ENCODE results near the gene CEP112.
A peak's percentile ranks its signal among the peaks of the same experiment; 100 is the strongest.

CEP112 gene

GRCh38 chr17:66038125-66038524, 153.8 kb downstream of the CEP112 start:
- TF ChIP-seq CTCF (conservative IDR thresholded peaks at IDR 0.05) = no peak
- no peak for TF ChIP-seq ZFX (IDR thresholded peaks at IDR 0.05)

GRCh38 chr17:66037221-66037620, 154.7 kb downstream of the CEP112 start:
- no peak overlapping the region for H3K27ac ChIP-seq
- TF ChIP-seq CTCF (conservative IDR thresholded peaks at IDR 0.05) (no peak), ZFX (IDR thresholded peaks at IDR 0.05) (no peak)

More at GRCh38 chr17:66038125-66038524, 153.8 kb downstream of the CEP112 start:
- H3K27ac ChIP-seq = no peak overlapping the region

- no peak for TF ChIP-seq CTCF (conservative IDR thresholded peaks at IDR 0.05)
- H3K27ac ChIP-seq = no peak overlapping the region
These were observed 159.7 kb downstream of the CEP112 start for GRCh38 chr17:66032082-66032712.

GRCh38 chr17:66025551-66025950, 166.4 kb downstream of the CEP112 start:
- TF ChIP-seq CTCF (conservative IDR thresholded peaks at IDR 0.05) (no peak), ZFX (IDR thresholded peaks at IDR 0.05) (no peak)
- H3K27ac ChIP-seq = no peak overlapping the region

- no peak overlapping the region for H3K27ac ChIP-seq
- TF ChIP-seq ZFX (IDR thresholded peaks at IDR 0.05) = no peak
- peak; percentile 43 for TF ChIP-seq CTCF (conservative IDR thresholded peaks at IDR 0.05)
These were observed 170.2 kb downstream of the CEP112 start for GRCh38 chr17:66021757-66022156.

GRCh38 chr17:66018786-66019185, 173.1 kb downstream of the CEP112 start:
- TF ChIP-seq ZFX (IDR thresholded peaks at IDR 0.05) (no peak), CTCF (conservative IDR thresholded peaks at IDR 0.05) (no peak)
- no peak overlapping the region for H3K27ac ChIP-seq

- H3K27ac ChIP-seq = no peak overlapping the region
- TF ChIP-seq CTCF (conservative IDR thresholded peaks at IDR 0.05) (no peak), ZFX (IDR thresholded peaks at IDR 0.05) (no peak)
These were observed 175.7 kb downstream of the CEP112 start for GRCh38 chr17:66016231-66016630.

Measured in C4-2B (cell line).